RWPE2 (cell line): ENCODE data around the gene SMTNL2.

Experiments
- ATAC-seq: fragments of 200-7000 bp; cut with Tn5 transposase; 3 replicates; pipeline ENCODE4 v1.9.1; 2021; ENCODE audit warnings: low read depth
- DNase-seq: peaks from one replicate; pipeline ENCODE4 v3.0.0-alpha.2; 2020; ENCODE audit warnings: low spot score
- H3K27ac ChIP-seq: fragments of 450-650 bp; 2 replicates; pipeline ENCODE4 v1.5.1; 2017; ENCODE audit warnings: mild to moderate bottlenecking; ENCODE audit not compliant: poor library complexity, severe bottlenecking
- H3K27me3 ChIP-seq: fragments of 250-450 bp; sonication (Bioruptor Pico); 2 replicates; pipeline ENCODE4 v1.5.1; 2021; ENCODE audit warnings: mild to moderate bottlenecking, moderate library complexity; ENCODE audit not compliant: insufficient read depth, poor library complexity, severe bottlenecking
- H3K36me3 ChIP-seq: fragments of 250-450 bp; sonication (Bioruptor Pico); 2 replicates; pipeline ENCODE4 v1.5.1; 2020; ENCODE audit warnings: low read depth, mild to moderate bottlenecking, moderate library complexity
- H3K4me1 ChIP-seq: fragments of 250-450 bp; sonication (Bioruptor Pico); 2 replicates; pipeline ENCODE4 v1.5.1; 2021; ENCODE audit warnings: mild to moderate bottlenecking, moderate library complexity; ENCODE audit not compliant: insufficient read depth, poor library complexity, severe bottlenecking
- H3K4me3 ChIP-seq: fragments of 250-450 bp; sonication (Bioruptor Pico); 2 replicates; pipeline ENCODE4 v1.5.1; 2021; ENCODE audit warnings: mild to moderate bottlenecking, moderate library complexity; ENCODE audit not compliant: severe bottlenecking
- H3K9me3 ChIP-seq: fragments of 250-450 bp; sonication (Bioruptor Pico); 2 replicates; pipeline ENCODE4 v1.5.1; 2021; ENCODE audit warnings: mild to moderate bottlenecking, moderate library complexity; ENCODE audit not compliant: severe bottlenecking
- TF ChIP-seq, protein P1 (sequence below): fragments of 450-650 bp; IDR thresholded peaks from one replicate; pipeline ENCODE4 v1.5.1; 2017; ENCODE audit warnings: mild to moderate bottlenecking, moderate library complexity; ENCODE audit not compliant: poor library complexity, severe bottlenecking

Gene SMTNL2

DNA sequence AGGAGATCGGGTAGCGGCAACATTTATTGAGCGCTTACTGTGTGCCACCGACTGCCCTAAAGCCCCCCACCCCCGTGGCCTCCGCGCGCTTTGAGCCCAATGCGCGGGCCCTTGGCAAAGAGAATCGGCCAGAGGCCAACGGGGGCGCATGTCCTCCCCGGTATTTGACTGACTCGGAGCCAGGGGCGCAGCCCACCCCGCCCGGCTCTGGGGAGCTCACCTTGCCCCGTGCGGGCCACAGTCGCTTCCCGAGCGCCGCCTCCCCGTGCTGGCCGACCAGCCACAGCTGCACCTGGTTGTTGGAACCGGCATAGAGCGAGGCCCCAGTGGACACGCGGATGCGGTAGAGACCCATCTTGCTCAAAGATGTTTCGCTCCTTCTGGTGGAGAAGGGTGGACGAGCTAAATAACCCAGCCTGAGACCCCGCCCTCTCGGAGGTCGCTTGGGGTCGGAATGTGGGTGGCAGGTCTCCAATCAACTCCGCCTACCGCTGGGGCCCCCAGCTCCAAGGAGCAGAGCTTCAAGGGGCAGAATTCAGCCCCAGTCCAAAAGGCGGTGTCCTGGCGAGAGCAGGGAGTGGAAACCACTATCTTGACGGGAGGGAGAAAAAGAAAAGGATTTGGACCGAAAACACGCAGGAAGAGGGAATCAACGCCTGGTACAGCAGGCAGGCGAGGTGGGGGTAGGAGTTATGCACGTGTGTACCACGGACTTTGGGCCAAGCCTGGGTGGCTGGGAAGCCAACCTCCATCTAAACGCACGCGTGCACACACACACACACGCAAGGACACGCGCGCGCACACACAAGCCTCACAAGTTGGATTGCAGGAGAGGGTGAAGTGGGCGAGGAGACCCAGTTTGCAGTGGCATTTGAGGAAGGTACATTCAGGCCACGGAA, 57.2 kb downstream of the SMTNL2 start, which contains the start of gene ALOX15:
Gene ALOX15, minus strand, starts transcription at position 382 of the 899 bp plus-strand sequence. Its CDS starts 27 bp downstream, at position 355.
- Histone ChIP-seq H3K27me3 (peaks cover 51% of the 10 kb centered on the region), H3K4me1 (no peaks in the 10 kb centered on the region), H3K27ac (no peak within 1 kb of the TSS), H3K4me3 (no peak within 1 kb of the TSS), H3K9me3 (no peaks in the 10 kb centered on the region), H3K36me3 (no peaks in the 10 kb centered on the region)
- TF ChIP-seq, protein P1, sequence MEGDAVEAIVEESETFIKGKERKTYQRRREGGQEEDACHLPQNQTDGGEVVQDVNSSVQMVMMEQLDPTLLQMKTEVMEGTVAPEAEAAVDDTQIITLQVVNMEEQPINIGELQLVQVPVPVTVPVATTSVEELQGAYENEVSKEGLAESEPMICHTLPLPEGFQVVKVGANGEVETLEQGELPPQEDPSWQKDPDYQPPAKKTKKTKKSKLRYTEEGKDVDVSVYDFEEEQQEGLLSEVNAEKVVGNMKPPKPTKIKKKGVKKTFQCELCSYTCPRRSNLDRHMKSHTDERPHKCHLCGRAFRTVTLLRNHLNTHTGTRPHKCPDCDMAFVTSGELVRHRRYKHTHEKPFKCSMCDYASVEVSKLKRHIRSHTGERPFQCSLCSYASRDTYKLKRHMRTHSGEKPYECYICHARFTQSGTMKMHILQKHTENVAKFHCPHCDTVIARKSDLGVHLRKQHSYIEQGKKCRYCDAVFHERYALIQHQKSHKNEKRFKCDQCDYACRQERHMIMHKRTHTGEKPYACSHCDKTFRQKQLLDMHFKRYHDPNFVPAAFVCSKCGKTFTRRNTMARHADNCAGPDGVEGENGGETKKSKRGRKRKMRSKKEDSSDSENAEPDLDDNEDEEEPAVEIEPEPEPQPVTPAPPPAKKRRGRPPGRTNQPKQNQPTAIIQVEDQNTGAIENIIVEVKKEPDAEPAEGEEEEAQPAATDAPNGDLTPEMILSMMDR = no peak
- DNase-seq = no peak
- no peak for ATAC-seq

DNA sequence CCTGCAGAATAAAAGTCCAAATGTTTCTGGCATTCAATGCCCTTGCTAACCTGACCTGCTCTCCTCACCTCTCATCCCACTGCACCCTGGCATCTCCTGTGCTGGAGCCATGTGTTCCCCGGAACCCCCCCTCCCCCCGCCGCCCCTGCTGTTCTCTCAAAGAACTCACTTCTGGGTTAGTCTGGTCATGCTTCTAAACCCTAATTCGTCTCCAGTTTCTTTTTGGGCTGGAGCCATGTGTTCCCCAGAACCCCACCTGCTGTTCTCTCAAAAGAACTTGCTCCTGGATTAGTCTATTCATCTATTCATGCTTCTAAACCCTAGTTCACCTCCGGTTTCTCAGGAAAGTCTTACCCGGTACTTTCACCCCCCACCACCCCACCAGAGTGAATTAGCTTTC, 58.0 kb downstream of the SMTNL2 start:
- DNase-seq (no peak), ATAC-seq (no peak)
- H3K36me3 ChIP-seq = no peaks in the 10 kb centered on the region
- TF ChIP-seq, protein P1 = no peak
- no peak overlapping the region for H3K27ac ChIP-seq
- H3K4me1 ChIP-seq = no peaks in the 10 kb centered on the region
- H3K4me3 ChIP-seq = no peak overlapping the region
- H3K9me3 ChIP-seq = no peaks in the 10 kb centered on the region
- H3K27me3 ChIP-seq = peaks cover 44% of the 10 kb centered on the region

DNA sequence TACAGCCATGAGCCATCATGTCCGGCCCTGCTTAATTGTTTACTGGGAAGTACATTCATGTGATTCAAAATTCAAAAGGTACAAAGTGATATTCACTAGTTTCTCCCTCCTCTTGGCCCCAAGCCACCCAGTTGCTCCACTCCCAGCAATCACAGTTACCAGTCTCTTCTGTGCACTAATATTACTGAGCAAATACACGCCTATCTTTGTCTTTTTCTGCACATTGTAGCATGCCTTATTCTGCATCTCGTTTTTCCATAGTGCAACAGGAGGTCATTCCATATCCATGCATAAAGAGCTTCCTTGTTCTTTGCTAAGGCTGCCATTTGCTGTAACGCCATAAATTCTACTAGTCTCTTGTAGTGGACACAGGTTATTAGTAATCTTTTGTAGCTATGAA, 59.3 kb downstream of the SMTNL2 start:
- no peaks in the 10 kb centered on the region for H3K36me3 ChIP-seq
- H3K4me3 ChIP-seq = no peak overlapping the region
- no peak overlapping the region for H3K27ac ChIP-seq
- H3K4me1 ChIP-seq = no peaks in the 10 kb centered on the region
- DNase-seq = no peak
- TF ChIP-seq, protein P1 = no peak
- H3K9me3 ChIP-seq = no peaks in the 10 kb centered on the region
- peaks cover 42% of the 10 kb centered on the region for H3K27me3 ChIP-seq
- no peak for ATAC-seq

DNA sequence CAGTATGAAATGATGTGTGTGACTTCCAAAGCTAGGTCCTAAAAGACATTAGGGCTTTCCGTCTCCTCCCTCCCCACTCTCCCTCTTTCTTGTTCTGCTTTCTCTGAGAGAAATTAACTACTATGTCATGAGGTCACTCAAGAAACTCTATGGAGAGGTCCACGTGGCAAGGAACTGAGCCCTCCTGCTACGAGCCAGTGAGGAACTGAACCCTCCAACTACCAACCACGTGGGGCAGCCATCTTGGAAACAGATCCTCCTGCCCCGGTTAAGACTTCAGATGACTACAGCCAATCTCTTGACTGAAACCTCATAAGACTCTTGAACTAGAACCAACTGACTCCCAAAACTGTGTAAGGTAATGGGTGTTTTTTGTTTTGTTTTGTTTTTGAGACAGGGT, 61.3 kb downstream of the SMTNL2 start:
- DNase-seq (no peak), ATAC-seq (no peak)
- Histone ChIP-seq H3K4me3 (no peak overlapping the region), H3K36me3 (no peaks in the 10 kb centered on the region), H3K27me3 (peaks cover 35% of the 10 kb centered on the region), H3K9me3 (no peaks in the 10 kb centered on the region), H3K4me1 (no peaks in the 10 kb centered on the region), H3K27ac (no peak overlapping the region)
- TF ChIP-seq, protein P1 = no peak

DNA sequence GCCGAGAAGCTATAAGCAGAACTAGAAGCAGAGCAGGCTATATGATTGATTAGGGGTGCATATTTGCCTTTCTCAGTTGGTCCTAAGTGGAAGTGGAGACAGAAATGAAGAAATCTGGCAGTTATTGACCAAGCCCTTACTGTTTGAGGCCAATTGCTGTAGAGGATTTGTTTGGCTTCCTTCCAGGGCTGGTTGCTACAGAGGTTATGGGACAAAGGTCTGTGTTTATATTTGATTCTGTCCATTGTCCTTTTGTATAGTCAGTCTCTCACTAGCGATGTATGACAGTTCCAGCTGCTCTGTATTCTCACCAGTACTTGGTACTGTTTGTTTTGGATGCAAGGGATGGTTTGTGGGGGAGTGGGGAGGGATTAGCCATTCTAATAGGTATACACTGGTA, 64.4 kb downstream of the SMTNL2 start:
- Histone ChIP-seq H3K4me3 (no peak overlapping the region), H3K9me3 (no peaks in the 10 kb centered on the region), H3K36me3 (no peaks in the 10 kb centered on the region), H3K27me3 (peaks cover 7% of the 10 kb centered on the region), H3K27ac (no peak overlapping the region), H3K4me1 (no peaks in the 10 kb centered on the region)
- ATAC-seq = no peak
- TF ChIP-seq, protein P1 = no peak
- DNase-seq = no peak
